Heart left ventricle (tissue), 16 donors: ENCODE data around the gene CRACR2A. TPM values are rescaled to one million over a fixed set of nuclear protein-coding genes. Genes with fewer than 3 reads are reported as not detected.

Experiments
- ATAC-seq, 4 donors: fragments of 200-7000 bp; cut with Tn5 transposase; one replicate each; pipeline ENCODE4 v1.9.1; 2020 to 2022; ENCODE audit warnings: moderate library complexity in 4 of 4, mild to moderate bottlenecking in 3 of 4, moderate number of reproducible peaks in 1 of 4
- DNase-seq, 5 donors: peaks; one replicate each; pipeline ENCODE4 v3.0.0-alpha.2; 2020
- H3K27ac ChIP-seq, 12 donors: fragments of 200-600 bp; sonication (generic) in 4 of 12; one replicate each; pipeline versions ENCODE4 v1.5.0 to v1.8.0; 2016 to 2022; ENCODE audit warnings: mild to moderate bottlenecking in 2 of 12
- H3K27me3 ChIP-seq, 9 donors: fragments of 200-600 bp; sonication (generic) in 2 of 9; one replicate each; pipeline versions ENCODE4 v1.5.1 to v1.8.0; 2016 to 2022; ENCODE audit warnings: mild to moderate bottlenecking in 3 of 9
- H3K36me3 ChIP-seq, 9 donors: fragments of 200-600 bp; sonication (generic) in 2 of 9; one replicate each; pipeline versions ENCODE4 v1.5.0 to v1.8.0; 2018 to 2022; ENCODE audit warnings: mild to moderate bottlenecking in 2 of 9
- H3K4me1 ChIP-seq, 12 donors: fragments of 200-600 bp; sonication (generic) in 4 of 12; one replicate each; pipeline versions ENCODE4 v1.5.0 to v1.8.0; 2016 to 2022; ENCODE audit warnings: mild to moderate bottlenecking in 3 of 12
- H3K4me3 ChIP-seq, 12 donors: fragments of 200-600 bp; sonication (generic) in 4 of 12; one replicate each; pipeline versions ENCODE4 v1.5.0 to v1.8.0; 2017 to 2022; ENCODE audit warnings: mild to moderate bottlenecking in 9 of 12, moderate library complexity in 4 of 12
- H3K9me3 ChIP-seq, 12 donors: fragments of 200-600 bp; sonication (generic) in 4 of 12; one replicate each; pipeline versions ENCODE4 v1.5.0 to v1.8.0; 2016 to 2022; ENCODE audit warnings: mild to moderate bottlenecking in 1 of 12
- CTCF ChIP-seq, 12 donors: fragments of 200-600 bp; sonication (generic) in 4 of 12; IDR thresholded peaks; one replicate each; pipeline versions ENCODE4 v1.5.0 to v1.8.0; 2018 to 2022; ENCODE audit warnings: antibody characterized with exemption in 12 of 12, mild to moderate bottlenecking in 5 of 12
- POLR2A ChIP-seq, 2 donors: fragments of 450-650 bp; IDR thresholded peaks; one replicate each; pipeline ENCODE4 v1.6.1; 2017; ENCODE audit warnings: antibody characterized with exemption in 2 of 2, mild to moderate bottlenecking in 2 of 2, moderate library complexity in 2 of 2
- WGBS, 4 donors: extraction: QIAGEN DNeasy Blood & Tissue Kit in 2 of 4; methylation state at CpG; one replicate each; pipeline versions ENCODE4 v1.1.5 to v1.1.7; 2013 to 2018; 5-methylcytosine and 5-hydroxymethylcytosine counted together
- intact Hi-C, 10 donors: fragments of 100-400 bp; cut with DNase I; formaldehyde crosslinking; loops; one replicate each; pipeline versions ENCODE4 v1.11.1 to v1.14.2; 2022
- polyA plus RNA-seq, 2 donors: library from polyadenylated mRNA; stranded (reverse); fragments of 200-250 nt; gene quantifications; one replicate each; pipeline ENCODE4 v1.2.3, GENCODE V29; 2013
- total RNA-seq, 9 donors: library from RNA; depleted of rRNA in 2 of 9; stranded (reverse); fragments of >200 nt in 2 of 9; fragmentation: NEBNext Ultra II Directional in 3 of 9; extraction: Animal tissue kit (Norgen Biotek cat#: 25700) in 3 of 9; gene quantifications; one replicate each; pipeline versions ENCODE4 v1.1.0 to v1.2.4, GENCODE V29; 2016 to 2023
- donor health status: ischemic (EF 13 %, LVEDD 7.1; RV severe dilation, severe dysfunction).
- donor health status: healthy with polysubstance abuse.
- donor health status: DM: no; HTN: yes; CAD: no.
- donor health status: DM: no; HTN: no; CAD: no.
- donor health status: ischemic (EF 25% LVEDD 6.9; RV normal size, moderate dysfunction).
- donor health status: ischemic (EF 25% LVEDD 5.7; RV mildly dilated, moderate dysfunction).
- donor health status: healthy.
- donor health status: DM: yes; HTN: yes; CAD: no.
- donor health status: ischemic (EF 35%, LVEDD 5.7; RV mildly dilated, moderate dysfunction).
- donor health status: nonischemic (EF 11% LVEDD 7.7; RV severe dilation, severe dysfunction).
- donor health status: DM: yes; HTN: yes; CAD: no.
- donor health status: PGD.
- donor health status: ischemic (EF 29% LVEDD 5.4; RV normal size, mild dysfunction).
- donor health status: nonischemic (EF 23%, LVEDD 6.1; RV moderate dilation, normal function).

Gene CRACR2A
- total and polyA plus RNA-seq, 11 donors: 1.0 to 14.1 (median 4.7) TPM

GRCh38 chr12:3677609-3678008 is 75.3 kb downstream of the CRACR2A start:
- Histone ChIP-seq H3K36me3 (peaks cover 0 to 38% (median 0%) of the 10 kb centered on the region in 9 donors), H3K27me3 (no peaks in the 10 kb centered on the region), H3K4me3 (no peak overlapping the region), H3K9me3 (no peaks in the 10 kb centered on the region), H3K4me1 (peaks cover 0 to 10% (median 2%) of the 10 kb centered on the region in 12 donors), H3K27ac (no peak overlapping the region)
- DNase-seq (no peak), ATAC-seq (no peak)
- intact Hi-C loops: loop anchor here in 4 of 10 donors (5.0 to 10.0 kb wide), 2 partner anchors 100 to 373 kb away; no protein-coding TSS in a partner anchor
- TF ChIP-seq CTCF (IDR thresholded peaks at IDR 0.05) (no peak), POLR2A (IDR thresholded peaks at IDR 0.05) (no peak)
- 93 to 96% (median 95%) methylated on average over 5 of the region's 5 CpGs for WGBS, 4 donors

GRCh38 chr12:3673981-3674708 is 78.8 kb downstream of the CRACR2A start:
- intact Hi-C loops: loop anchor here in 3 of 10 donors (10.0 kb wide), 1 partner anchor 369 kb away; no protein-coding TSS in a partner anchor
- Histone ChIP-seq H3K4me1 (peaks cover 0 to 20% (median 1%) of the 10 kb centered on the region in 12 donors), H3K36me3 (peaks cover 0 to 49% (median 0%) of the 10 kb centered on the region in 9 donors), H3K27ac (no peak overlapping the region), H3K9me3 (no peaks in the 10 kb centered on the region), H3K4me3 (no peak overlapping the region), H3K27me3 (no peaks in the 10 kb centered on the region)
- WGBS, 4 donors: 70 to 73% (median 71%) methylated on average over 9 of the region's 9 CpGs
- ATAC-seq: no peak
- TF ChIP-seq CTCF (IDR thresholded peaks at IDR 0.05) (no peak), POLR2A (IDR thresholded peaks at IDR 0.05) (no peak)
- DNase-seq: no peak

GRCh38 chr12:3672113-3672509 is 80.8 kb downstream of the CRACR2A start:
- H3K27ac ChIP-seq: no peak overlapping the region
- H3K4me1 ChIP-seq: peaks cover 0 to 31% (median 6%) of the 10 kb centered on the region in 12 donors
- intact Hi-C loops: loop anchor here in 3 of 10 donors (10.0 kb wide), 1 partner anchor 367 kb away; no protein-coding TSS in a partner anchor
- H3K9me3 ChIP-seq: no peaks in the 10 kb centered on the region
- H3K36me3 ChIP-seq: peaks cover 0 to 52% (median 0%) of the 10 kb centered on the region in 9 donors
- H3K4me3 ChIP-seq: no peak overlapping the region
- no peak for TF ChIP-seq POLR2A (IDR thresholded peaks at IDR 0.05)
- no peak for TF ChIP-seq CTCF (IDR thresholded peaks at IDR 0.05)
- H3K27me3 ChIP-seq: no peaks in the 10 kb centered on the region
- ATAC-seq (no peak), DNase-seq (no peak)
- WGBS, 4 donors: 57 to 69% (median 58%) methylated on average over 2 of the region's 2 CpGs

- intact Hi-C loops: loop anchor here in 3 of 10 donors (10.0 kb wide), 1 partner anchor 367 kb away; no protein-coding TSS in a partner anchor
- Histone ChIP-seq H3K4me1 (peaks cover 0 to 31% (median 6%) of the 10 kb centered on the region in 12 donors), H3K27me3 (no peaks in the 10 kb centered on the region), H3K4me3 (no peak overlapping the region), H3K9me3 (no peaks in the 10 kb centered on the region), H3K27ac (no peak overlapping the region), H3K36me3 (peaks cover 0 to 58% (median 0%) of the 10 kb centered on the region in 9 donors)
- DNase-seq: no peak
- TF ChIP-seq POLR2A (IDR thresholded peaks at IDR 0.05) (no peak), CTCF (IDR thresholded peaks at IDR 0.05) (no peak)
- no peak for ATAC-seq
- 93 to 96% (median 94%) methylated on average over 4 of the region's 4 CpGs for WGBS, 4 donors
Measured at GRCh38 chr12:3671330-3672112, 81.4 kb downstream of the CRACR2A start.
